HG02973 (cell line): ENCODE measurements around the gene UPF1.

Source experiments
- ATAC-seq: cut with Tn5 transposase; IDR thresholded peaks from one replicate; pipeline ENCODE4 v1.9.1; 2021; ENCODE audit warnings: moderate library complexity; ENCODE audit not compliant: unreplicated experiment

The UPF1 gene

DNA sequence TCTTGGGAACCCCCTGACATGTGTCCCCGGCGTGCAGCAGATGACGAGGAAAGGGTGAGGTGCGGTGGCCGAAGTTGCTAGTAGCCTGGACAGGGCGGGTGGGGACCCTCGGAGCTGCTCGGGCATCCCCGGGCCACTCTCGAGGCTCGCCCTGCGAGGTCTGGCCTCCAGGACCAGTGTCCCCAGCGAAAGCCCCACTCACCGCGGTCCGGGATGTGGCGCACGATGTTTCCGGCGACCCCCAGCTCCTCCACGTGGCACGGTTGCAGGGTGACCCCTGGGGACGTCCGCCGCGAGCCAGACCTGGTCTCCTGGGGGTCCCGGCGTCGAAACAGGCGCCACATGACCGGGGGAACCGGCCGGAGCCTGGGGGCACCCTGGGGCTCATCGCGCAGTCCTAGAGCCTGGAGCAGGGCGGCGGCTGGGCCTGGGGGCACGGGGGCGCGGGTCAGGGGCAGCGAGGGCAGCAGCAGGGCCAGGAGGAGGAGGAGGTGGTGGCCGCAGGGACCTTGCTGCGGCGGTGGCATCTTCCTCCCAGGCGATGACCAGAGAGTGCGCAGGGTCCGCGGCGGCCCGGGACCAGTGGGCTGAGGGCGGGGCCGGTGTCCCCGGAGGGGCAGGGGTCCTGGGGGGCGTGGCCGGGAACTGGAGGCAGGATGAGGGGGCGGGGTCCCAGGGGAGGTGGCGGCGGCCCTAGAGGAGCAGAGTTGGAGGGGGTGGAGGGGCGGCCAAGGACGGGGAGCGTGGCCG lies 38.2 kb downstream of the UPF1 start:
- no peak for ATAC-seq

DNA sequence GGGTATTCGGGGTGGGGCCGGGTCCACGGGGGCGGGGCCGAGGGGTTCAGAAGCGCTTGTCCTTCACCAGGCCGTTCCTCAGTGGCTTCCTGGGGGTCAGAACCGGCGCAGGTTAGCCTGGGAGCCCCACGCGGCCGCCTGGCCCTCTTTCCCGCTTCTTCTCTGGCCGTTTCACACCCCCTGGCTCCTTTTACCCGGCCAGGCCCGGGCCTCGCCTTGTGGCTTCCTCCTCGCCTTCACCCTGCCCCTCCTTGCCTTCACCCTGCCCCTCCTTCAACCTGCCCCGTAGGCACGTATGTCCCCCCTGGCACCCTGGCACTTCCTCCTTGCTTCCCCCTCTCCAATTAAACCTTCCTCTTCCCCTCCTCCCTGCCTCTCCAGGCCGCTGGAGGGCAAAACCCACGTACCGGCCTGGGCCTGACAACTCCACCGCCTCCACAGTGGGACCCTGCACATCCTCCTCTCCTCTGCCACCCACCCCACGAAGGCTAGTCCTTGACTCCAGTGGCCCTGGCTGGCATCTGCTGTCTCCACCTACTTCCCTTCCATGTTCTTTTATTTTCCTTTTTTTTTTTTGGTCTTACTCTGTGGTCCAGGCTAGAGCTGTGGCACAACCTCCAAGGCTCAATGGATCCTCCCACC lies 38.9 kb downstream of the UPF1 start:
- no peak for ATAC-seq

DNA sequence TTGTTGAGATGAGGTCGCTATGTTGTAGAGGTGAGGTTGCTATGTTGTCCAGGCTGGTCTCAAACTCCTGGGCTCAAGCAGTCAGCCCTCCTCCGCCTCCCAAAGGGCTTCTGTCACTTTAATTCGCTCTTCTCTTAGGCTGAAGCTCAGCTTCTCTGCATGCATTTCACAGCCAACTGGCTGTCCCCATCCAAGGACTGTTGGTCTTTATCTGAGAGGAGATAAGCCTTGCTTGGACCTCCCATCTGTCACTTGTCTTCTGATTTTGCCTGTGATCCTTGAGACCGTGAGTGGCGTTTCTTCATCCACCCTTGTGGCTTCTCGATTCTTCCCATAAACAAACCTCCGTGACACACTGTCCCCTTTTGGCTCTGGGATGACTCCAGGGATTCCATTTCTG lies 39.8 kb downstream of the UPF1 start:
- no peak for ATAC-seq

DNA sequence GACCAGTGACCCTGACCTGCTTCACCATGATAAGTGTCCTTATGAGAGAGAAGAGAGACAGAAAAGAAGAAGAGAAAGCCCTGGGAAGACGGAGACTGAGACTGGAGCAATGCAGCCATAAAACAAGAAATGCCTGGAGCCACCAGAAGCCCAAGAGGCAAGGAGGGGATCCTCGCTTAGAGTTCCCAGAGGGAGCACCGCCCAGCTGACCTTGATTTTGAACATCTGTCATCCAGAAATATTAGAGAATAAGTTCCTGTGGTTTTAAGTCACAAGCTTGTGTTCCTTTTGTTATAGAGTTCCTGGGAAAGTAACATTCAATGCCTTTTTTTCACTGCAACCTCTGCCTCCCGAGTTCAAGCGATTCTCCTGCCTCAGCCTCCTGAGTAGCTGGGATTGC lies 44.0 kb downstream of the UPF1 start:
- no peak for ATAC-seq

DNA sequence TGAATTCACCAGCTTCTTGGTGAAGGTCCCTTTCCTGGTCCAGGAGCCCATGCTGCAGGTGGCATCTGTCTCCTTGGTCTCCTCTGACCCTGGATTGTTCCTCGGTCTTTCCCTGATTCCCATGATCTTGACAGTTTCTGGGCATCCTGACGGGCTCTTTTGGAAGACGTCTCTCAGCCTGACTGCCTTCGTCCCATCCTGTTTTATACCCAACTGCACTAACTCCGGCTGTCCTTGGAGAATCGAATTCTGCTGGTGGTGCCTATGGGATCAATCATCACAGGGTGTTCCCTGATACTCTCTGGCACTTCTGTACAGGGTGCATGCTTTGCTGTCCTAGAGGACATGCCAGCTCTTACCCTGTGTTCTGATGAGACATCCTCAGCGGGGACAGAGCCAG lies 45.1 kb downstream of the UPF1 start:
- no peak for ATAC-seq

DNA sequence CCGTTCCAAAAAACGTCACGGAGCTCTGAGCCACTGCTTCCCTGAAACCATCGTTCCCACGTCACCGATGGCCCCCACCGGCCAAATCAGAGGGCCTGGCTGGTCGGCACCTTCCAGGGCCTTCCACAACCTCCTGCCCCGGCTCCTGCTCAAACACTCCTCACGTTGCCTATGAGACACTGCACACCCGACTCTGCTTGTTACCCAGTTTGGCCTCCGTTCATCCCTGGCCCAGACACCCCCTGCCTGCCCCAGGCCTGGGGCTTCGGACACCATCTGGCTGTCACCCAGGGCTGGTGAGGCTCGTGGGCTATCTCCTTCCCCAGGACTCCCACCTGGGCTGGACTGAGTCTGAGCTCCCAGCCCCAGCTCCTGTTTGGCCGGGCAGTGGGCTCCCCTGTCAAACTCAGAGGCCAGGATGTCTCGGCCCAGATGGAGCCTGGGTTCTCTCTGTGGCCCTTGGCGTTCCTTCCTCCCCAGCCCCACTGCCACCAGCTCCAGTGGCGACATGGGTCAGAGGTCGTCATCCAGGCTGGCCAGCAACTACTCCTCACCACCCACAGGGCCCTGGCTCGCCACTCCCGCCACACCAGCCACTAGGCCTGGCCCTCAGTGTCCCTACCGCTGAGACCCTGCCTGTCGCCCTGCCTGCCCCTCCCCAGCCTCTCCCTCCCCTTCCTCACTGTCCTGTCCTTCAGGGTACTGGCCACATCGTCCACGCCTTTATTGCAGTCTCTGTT lies 46.5 kb downstream of the UPF1 start:
- ATAC-seq, result no peak

DNA sequence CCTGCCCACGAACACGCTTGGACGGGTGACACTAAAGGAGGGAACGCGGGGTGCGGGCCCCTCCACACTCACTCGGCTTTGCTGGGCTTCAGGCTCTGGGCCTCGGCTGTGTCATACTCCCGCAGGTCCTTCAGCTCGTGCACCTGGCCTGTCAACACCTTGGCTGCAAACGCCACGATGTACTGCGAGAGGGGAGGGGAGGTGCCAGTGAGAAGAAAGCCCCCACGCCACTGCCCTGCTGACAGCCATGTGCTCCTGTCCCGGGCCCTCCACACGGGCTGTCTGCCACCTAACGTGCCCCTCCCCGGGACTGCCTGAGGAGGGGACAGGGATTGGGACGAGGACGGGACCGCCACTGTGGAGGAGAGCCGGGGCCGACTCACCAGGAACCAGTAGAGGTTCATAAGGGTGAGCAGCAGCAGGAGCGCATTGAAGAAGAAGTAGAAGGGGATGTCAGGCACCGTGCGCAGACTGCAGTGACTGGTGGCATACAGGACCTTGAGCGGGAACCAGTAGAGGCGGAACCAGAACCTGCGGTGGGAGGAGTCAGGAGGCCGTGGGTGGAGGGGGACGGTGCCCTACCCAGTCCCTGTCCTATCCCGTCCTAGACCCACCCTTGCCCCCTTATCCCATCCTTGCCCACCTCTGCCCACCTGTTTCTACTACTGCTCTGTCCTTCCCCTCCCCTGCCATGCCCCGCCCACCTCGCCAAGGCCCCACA lies 47.3 kb downstream of the UPF1 start:
- no peak for ATAC-seq

DNA sequence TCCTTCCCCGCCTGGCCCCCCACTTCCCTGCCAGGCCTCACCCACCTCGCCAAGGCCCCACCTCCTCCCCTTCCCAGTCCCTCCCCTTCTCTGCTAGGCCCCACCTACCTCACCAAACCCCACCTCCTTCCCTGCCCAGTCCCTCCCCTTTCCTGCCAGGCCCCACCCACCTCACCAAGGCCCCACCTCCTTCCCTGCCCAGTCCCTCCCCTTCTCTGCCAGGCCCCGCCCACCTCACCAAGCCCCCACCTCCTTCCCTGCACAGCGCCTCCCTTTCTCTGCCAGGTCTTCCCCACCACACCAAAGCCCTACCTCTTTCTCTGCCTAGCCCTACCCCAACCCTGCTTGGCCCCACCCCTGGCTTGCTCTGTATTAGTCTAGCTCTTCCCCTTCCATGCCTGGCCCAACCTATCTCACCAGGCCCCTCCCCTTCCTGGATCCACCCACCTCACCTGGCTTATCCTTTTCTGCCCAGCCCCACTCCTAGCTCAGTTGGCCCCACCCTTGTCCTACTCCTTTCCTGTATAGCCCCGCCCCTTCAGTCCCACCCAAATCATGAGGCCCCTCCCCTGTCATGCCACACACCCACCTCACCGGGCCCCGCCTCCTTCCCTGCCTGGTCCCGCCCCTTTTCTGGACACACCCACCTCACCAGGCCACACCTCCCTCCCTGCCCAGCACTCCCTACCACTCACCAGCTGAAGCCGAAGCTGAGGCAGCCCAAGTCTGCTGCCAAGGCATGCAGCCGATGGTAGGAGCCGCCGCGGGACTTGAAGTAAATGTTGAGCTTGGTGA lies 48.0 kb downstream of the UPF1 start:
- no peak for ATAC-seq

DNA sequence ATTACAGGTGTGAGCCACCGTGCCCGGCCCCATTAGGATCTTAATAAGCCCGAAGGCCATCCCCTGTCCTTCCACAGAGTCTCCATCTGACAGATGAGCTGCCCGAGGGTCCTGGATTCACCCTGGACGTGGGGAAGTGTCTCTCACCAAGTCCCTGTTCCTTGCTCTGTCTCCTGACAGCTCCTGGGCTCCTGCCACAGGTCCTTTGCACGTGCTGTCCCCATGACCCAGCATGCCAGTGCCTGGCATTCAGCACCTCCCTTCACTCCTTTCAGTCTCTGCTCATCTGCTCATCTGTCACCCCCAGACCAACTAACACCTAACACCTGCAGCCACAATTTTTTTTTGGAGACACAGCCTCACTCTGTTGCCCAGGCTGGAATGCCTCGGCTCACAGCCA lies 49.7 kb downstream of the UPF1 start:
- no peak for ATAC-seq

DNA sequence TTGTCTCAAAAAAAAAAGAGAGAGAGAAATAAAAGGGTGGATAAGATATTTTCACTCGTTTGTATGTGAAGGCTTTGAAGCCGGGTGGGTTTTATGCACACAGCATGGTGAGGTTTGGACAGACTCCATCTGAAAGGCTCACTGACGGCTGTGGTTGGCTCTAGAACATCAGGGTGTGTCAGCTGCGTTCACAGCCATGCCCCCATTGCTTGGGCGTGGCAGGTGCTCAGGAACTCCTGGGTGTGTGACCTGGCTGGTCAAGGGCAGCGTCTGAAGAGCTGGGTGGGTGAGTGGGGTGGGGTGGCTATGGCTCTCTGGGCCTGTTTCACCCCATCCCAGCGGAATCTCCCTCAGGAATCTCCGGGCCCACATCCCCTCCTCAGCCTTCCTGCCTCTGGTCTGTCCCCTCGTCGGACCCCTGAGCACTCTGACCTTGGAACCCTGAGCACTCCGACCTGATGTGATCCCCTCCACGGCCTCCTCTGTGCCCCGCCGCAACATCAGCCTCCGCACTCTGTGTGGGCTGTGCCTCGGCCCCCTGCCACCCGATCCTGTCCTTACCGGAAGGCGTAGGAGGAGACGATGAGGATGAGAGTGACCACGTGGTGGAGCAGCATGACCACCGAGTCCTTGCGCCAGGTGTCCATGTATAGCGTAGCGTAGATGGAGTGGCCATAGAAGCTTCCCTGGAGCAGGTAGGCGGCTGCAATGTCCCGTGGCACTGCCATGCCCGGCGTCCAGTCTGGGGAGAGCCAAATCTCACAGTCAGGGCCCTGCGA lies 52.0 kb downstream of the UPF1 start:
- no peak for ATAC-seq

DNA sequence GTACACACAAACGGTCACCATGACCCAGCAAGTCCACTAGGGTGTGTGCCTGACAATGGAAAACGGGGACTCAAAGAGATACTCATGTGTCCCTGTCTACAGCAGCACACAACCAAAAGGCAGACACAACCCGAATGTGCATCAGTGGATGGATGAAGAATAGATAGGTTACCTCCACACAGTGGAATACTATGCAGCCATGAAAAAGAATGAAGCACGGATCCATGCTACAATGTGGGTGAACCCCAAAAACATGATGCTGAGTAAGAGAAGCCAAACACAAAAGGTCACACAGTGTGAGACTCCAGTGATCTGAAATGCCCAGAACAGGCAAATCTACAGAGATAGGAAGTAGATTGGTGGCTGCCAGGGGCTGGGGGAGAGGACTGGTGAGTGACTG lies 55.2 kb downstream of the UPF1 start:
- ATAC-seq, result no peak

DNA sequence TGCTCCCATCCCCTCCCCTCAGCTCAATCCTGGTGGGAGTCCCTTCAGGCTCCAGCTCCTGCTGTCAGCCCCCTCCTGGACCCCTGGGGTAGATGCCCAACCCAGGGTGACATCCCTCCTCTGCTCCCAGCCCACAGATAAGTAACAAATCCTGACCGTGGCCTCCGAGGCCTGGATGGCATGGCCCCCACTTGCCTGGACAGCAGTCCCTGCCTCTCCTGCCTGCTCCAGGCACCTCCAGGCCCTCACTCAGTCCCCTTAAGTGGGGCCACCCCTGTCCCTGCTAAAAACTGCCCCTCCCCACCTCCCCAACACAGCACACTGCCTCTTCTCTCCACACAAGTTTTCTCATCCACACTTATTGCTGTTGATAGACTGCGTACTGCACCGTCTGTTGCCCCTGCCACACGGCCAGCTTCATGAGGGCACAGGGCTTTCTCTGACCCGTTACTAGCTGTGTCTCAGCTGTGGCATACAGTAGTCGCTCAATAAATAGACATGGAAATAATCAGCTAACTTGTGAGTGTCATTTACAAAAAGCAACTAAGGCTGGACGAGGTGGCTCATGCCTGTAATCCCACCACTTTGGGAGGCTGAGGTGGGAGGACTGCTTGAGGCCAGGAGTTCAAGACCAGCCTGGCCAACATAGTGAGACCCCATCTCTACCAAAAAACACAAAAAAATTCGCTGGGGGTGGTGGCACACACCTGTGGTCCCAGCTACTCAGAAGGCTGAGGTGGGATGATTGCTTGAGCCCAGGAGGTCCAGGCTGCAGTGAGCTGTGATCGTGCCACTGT lies 58.4 kb downstream of the UPF1 start:
- ATAC-seq, result no peak

DNA sequence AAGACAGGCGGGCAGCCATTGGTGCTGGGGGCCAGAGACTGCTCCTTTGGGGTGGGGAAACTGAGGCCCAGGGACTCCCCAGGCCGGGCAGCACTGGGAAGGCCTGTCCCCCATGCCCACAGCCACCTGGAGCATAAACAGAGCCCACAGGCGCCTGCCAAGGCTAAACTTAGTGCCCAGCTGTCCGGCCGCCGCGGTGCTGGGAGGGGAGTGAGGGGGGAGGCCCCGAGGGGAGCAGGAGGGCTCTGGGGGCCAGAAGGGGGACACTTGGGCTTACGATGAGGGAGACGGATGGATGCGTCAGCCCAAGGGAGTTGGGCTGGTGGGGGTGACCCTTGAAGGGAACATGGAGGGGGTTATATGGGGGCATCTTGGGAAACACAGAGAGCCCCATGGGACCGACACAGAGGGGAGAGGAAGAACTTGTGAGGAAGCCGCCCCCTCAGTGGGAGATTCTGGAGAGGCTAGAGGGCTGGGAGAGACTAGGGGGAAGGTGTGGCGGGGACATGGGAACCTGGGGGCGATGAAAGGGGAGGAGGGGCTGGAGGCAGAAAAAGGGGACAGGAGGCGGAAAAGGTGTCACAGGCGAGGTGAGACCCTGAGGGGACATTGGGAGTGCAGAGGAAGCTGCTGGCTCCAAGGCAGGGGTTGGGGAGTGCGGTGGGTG lies 62.0 kb downstream of the UPF1 start:
- no peak for ATAC-seq

DNA sequence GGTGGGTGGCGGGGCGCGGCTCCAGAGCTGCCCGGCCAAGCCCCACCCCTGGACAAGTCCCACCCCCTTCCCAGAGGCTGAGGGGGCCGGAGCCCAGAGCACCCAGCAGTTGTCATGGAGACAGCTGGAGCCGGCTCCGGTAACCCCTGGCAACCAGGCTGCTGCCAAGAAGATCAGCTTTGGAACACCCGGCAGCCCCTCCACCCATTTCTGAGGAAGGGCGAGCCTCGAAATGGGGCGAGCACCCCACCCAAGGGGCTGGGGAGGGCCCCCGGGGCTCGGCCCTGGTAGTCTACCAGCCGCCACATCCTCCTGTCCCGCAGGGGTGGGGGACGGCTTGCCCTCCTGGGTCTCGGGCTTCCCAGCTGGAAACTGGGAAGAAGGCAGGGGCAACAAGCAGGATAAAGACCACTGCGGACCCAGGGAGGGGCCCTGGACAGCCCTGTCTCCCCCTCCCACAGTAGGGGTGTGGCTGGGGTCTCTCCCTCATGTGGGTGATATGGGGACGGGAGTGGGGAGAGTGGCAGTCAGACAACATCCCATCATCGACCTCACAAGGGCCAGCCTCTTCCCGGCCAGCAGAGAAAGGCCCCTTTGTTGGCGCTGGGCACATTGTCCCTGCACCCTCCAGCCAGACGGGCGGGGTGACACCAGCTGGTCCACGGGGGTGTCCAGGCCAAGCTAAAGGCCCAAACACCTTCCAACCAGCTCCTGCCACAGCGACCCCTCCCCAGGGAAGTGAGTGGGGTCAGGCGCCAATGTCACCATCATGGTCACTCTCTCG lies 62.7 kb downstream of the UPF1 start:
- ATAC-seq, result no peak

DNA sequence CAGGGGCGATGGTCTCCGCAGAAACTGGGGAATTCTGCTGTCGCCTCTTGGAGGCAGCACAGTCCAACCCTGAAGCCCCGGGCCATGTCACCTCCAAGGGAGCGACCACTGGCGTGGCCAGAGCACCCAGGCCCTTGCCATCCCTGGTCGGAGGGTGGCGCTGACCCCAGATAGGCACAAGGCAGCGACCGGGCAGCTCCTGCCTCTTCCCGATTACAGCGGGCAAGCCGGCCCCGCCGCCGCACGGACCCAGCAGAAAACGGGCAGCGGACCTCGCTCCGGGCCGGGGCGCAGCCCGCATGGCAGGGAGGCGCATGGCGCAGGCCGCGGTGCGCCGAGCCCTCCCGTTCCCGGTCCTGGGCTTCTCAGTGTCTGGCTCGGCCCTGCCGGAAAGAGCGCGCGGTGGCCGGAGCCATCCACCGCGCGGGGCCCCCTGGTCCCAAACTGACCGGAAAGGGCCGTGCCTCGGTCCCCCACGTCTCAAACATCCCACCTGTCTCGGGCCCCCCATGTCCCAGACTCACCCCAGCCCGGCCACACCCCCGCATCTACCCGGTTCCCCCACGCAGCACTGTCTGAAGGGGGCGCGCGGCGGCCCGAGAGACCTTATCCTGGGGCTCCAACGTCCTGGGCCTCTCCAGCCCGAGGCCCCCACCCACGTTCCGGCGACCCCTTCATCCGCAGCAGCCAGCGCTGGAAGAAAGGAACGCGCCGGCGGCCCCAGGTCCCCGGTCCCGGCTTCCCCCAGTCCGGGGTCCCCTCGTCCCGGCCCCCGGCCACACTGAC lies 63.5 kb downstream of the UPF1 start:
- no peak for ATAC-seq

DNA sequence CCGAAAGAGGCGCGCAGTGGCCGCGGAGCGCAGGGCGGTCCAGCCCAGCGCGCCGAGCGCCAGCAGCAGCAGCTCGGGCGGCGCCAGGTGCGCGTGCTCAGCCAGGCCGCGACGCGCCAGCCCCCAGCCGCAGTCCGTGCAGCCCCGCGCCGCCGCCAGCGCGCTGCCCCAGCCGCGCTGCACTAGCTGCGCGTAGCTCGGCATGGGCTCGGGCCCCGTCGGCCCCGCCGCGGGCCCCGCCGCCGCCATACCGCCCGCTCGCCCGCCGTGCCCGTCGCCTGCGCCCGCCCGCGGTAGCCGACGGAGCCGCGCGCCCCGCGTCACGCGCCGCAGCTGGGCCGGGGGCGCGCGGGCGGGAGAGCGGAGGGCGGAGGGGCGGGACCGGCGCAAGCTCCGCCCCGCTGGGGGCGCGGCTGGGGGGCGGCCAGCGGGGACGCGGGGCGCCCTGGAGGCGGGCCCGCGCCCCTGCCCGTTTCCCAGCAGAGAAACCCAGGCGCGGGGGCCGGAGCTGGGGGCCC lies 64.1 kb downstream of the UPF1 start, which contains the start of gene CERS1:
TSS of gene CERS1 (minus strand) at position 335 of the 518 bp plus-strand sequence. CDS start at position 249, 86 bp downstream.
- ATAC-seq, result no peak

DNA sequence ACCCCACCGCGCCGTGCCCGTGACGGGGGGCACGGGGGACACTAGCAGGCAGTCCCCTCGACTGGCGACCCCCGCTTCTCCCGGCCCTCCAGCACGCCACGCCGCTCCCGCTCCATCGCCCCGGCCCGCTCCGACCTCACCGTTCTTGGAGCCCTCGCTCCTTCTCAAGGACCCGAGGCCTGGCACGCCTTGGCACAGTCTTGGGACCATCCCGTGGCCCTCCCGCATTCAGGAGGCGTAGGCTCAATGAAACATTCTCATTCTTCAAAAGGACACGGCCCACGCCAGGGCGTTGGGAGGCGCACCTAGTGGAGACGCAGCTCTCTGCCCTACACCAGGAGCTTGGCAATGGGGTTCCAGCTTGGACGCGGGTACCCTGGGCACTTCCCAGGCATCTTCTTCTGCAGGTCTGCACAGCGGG lies 64.7 kb downstream of the UPF1 start:
- ATAC-seq, result no peak
